ENCODE data around the gene ARL4C.

Gene ARL4C

GRCh38 chr2:234497594-234498235, 834 bp upstream of the ARL4C start:
- FAIRE-seq: no peak

- FAIRE-seq: no peak
Observed at GRCh38 chr2:234496055-234496834, 636 bp downstream of the ARL4C start.

GRCh38 chr2:234495251-234496054, 1.4 kb downstream of the ARL4C start:
- FAIRE-seq: no peak

GRCh38 chr2:234494361-234495250, 2.3 kb downstream of the ARL4C start:
- no peak for FAIRE-seq

GRCh38 chr2:234493796-234494195, 3.1 kb downstream of the ARL4C start:
- FAIRE-seq: no peak

GRCh38 chr2:234492717-234493485, 4.0 kb downstream of the ARL4C start:
- FAIRE-seq: no peak

GRCh38 chr2:234491897-234492296, 5.0 kb downstream of the ARL4C start:
- FAIRE-seq: no peak

GRCh38 chr2:234491281-234491680, 5.6 kb downstream of the ARL4C start:
- no peak for FAIRE-seq

- FAIRE-seq: no peak
Observed at GRCh38 chr2:234490271-234491091, 6.4 kb downstream of the ARL4C start.

- FAIRE-seq: no peak
Observed at GRCh38 chr2:234488913-234489451, 7.9 kb downstream of the ARL4C start.

GRCh38 chr2:234488486-234488885, 8.4 kb downstream of the ARL4C start:
- no peak for FAIRE-seq

- FAIRE-seq: no peak
Observed at GRCh38 chr2:234487356-234487755, 9.5 kb downstream of the ARL4C start.

- no peak for FAIRE-seq
Observed at GRCh38 chr2:234483568-234484251, 13.2 kb downstream of the ARL4C start.

- no peak for FAIRE-seq
Observed at GRCh38 chr2:234481301-234481700, 15.6 kb downstream of the ARL4C start.

GRCh38 chr2:234480337-234480736, 16.5 kb downstream of the ARL4C start:
- FAIRE-seq: no peak

- FAIRE-seq: no peak
Observed at GRCh38 chr2:234479465-234479864, 17.4 kb downstream of the ARL4C start.

GRCh38 chr2:234478121-234478858, 18.6 kb downstream of the ARL4C start:
- no peak for FAIRE-seq

- FAIRE-seq: no peak
Observed at GRCh38 chr2:234476766-234477165, 20.1 kb downstream of the ARL4C start.

GRCh38 chr2:234474654-234475053, 22.2 kb downstream of the ARL4C start:
- FAIRE-seq: no peak
